IMR-90 (cell line): ENCODE measurements around the gene NCOA3. TPM values are rescaled to one million over a fixed set of nuclear protein-coding genes. Genes with fewer than 3 reads are reported as not detected.

Experiments used
- ATAC-seq: fragments of 200-7000 bp; cut with Tn5 transposase; 2 replicates; pipeline ENCODE4 v1.9.1; 2020; ENCODE audit warnings: low read depth, mild to moderate bottlenecking, moderate library complexity
- BruUV-seq: library from RNA; stranded (reverse); fragments of 400-500 nt; replicated peaks from 2 replicates; lab custom pipeline; 2021; lab: Mats Ljungman, UMichigan
- CTCF ChIA-PET: fragments of 300-600 bp; formaldehyde crosslinking; extraction: SDS; loops from one replicate; lab custom pipeline; 2021; ENCODE audit warnings: antibody characterized with exemption; lab: Yijun Ruan, JAX
- POLR2A ChIA-PET: fragments of 300-600 bp; sonication (Branson Sonifier 250); formaldehyde crosslinking; loops from one replicate; lab custom pipeline; 2022; ENCODE audit warnings: antibody characterized with exemption; ENCODE audit not compliant: unreplicated experiment; lab: Charles Lee
- DNase-seq: peaks from one replicate; pipeline ENCODE4 v3.0.0; 2013
- H2AFZ ChIP-seq: replicated peaks from 2 replicates; pipeline ENCODE3; 2013; ENCODE audit warnings: low read length, mild to moderate bottlenecking; ENCODE audit not compliant: poor library complexity
- H2AK5ac ChIP-seq: 2 replicates; pipeline ENCODE4 v1.6.1; 2013; ENCODE audit warnings: low read depth, low read length, inconsistent platforms
- H2AK9ac ChIP-seq: replicated peaks from 2 replicates; pipeline ENCODE3; 2013; ENCODE audit warnings: mild to moderate bottlenecking, low read depth, low read length, moderate library complexity; ENCODE audit not compliant: poor library complexity
- H2BK120ac ChIP-seq: 2 replicates; pipeline ENCODE4 v1.6.1; 2013; ENCODE audit warnings: low read depth, low read length, inconsistent platforms
- H2BK15ac ChIP-seq: 3 replicates; pipeline ENCODE4 v1.6.1; 2013; ENCODE audit warnings: low read depth, low read length, inconsistent platforms
- H2BK20ac ChIP-seq: 2 replicates; pipeline ENCODE4 v1.6.1; 2013; ENCODE audit warnings: low read depth, mild to moderate bottlenecking, inconsistent platforms, low read length, moderate library complexity
- H2BK5ac ChIP-seq: 2 replicates; pipeline ENCODE4 v1.6.1; 2013; ENCODE audit warnings: mild to moderate bottlenecking, low read depth, low read length, inconsistent platforms; ENCODE audit not compliant: poor library complexity, severe bottlenecking
- H3K14ac ChIP-seq: replicated peaks from 2 replicates; pipeline ENCODE4 v1.6.1; 2013; ENCODE audit warnings: low read depth, low read length, inconsistent platforms
- H3K18ac ChIP-seq: 2 replicates; pipeline ENCODE4 v1.6.1; 2013; ENCODE audit warnings: low read depth, low read length, control low read depth
- H3K23ac ChIP-seq: 2 replicates; pipeline ENCODE4 v1.6.1; 2013; ENCODE audit warnings: low read depth, low read length, inconsistent platforms
- H3K27ac ChIP-seq: 2 replicates; pipeline ENCODE4 v1.5.1; 2013; ENCODE audit warnings: mild to moderate bottlenecking, control low read depth, low read length; ENCODE audit not compliant: insufficient read depth
- H3K27me3 ChIP-seq: 2 replicates; pipeline ENCODE4 v1.6.1; 2013; ENCODE audit warnings: low read length; ENCODE audit not compliant: control insufficient read depth, insufficient read depth
- H3K36me3 ChIP-seq: 2 replicates; pipeline ENCODE4 v1.6.1; 2013; ENCODE audit warnings: low read length, mixed read lengths; ENCODE audit not compliant: control insufficient read depth, insufficient read depth
- H3K4ac ChIP-seq: 2 replicates; pipeline ENCODE4 v1.6.1; 2013; ENCODE audit warnings: low read depth, low read length, inconsistent platforms
- H3K4me1 ChIP-seq: 2 replicates; pipeline ENCODE4 v1.6.1; 2013; ENCODE audit warnings: low read length, mixed read lengths; ENCODE audit not compliant: control insufficient read depth, insufficient read depth
- H3K4me2 ChIP-seq: 2 replicates; pipeline ENCODE4 v1.6.1; 2013; ENCODE audit warnings: low read depth, mild to moderate bottlenecking, control low read depth, low read length, moderate library complexity
- H3K4me3 ChIP-seq: 2 replicates; pipeline ENCODE4 v1.5.1; 2013; ENCODE audit warnings: low read depth, mild to moderate bottlenecking, control low read depth, low read length, moderate library complexity; ENCODE audit not compliant: insufficient read depth
- H3K56ac ChIP-seq: 2 replicates; pipeline ENCODE4 v1.6.1; 2013; ENCODE audit warnings: low read length, inconsistent platforms; ENCODE audit not compliant: insufficient read depth; ENCODE audit errors: extremely low read depth
- H3K79me1 ChIP-seq, 2 experiments: 2 replicates each; pipeline ENCODE4 v1.6.1; 2013; ENCODE audit warnings: low read length in 2 of 2, inconsistent platforms in 1 of 2, low read depth in 1 of 2
- H3K9ac ChIP-seq: 2 replicates; pipeline ENCODE4 v1.6.1; 2013; ENCODE audit warnings: low read depth, low read length, control low read depth
- H3K9me1 ChIP-seq: 2 replicates; pipeline ENCODE4 v1.6.1; 2013; ENCODE audit warnings: low read length, inconsistent platforms; ENCODE audit not compliant: insufficient read depth
- H3K9me3 ChIP-seq: 2 replicates; pipeline ENCODE4 v1.6.1; 2013; ENCODE audit warnings: low read length; ENCODE audit not compliant: control insufficient read depth, insufficient read depth
- H4K20me1 ChIP-seq: 2 replicates; pipeline ENCODE4 v1.6.1; 2013; ENCODE audit warnings: low read length, inconsistent platforms; ENCODE audit not compliant: insufficient read depth
- H4K5ac ChIP-seq: 2 replicates; pipeline ENCODE4 v1.6.1; 2013; ENCODE audit warnings: mild to moderate bottlenecking, low read depth, low read length, control low read depth
- H4K8ac ChIP-seq, 2 experiments: 2 replicates each; pipeline ENCODE4 v1.6.1; 2013; ENCODE audit warnings: low read depth in 2 of 2, low read length in 2 of 2, control low read depth in 1 of 2, inconsistent platforms in 1 of 2
- H4K91ac ChIP-seq: 2 replicates; pipeline ENCODE4 v1.6.1; 2013; ENCODE audit warnings: low read depth, low read length, inconsistent platforms; ENCODE audit not compliant: insufficient read depth
- BHLHE40 ChIP-seq: fragments of 150-350 bp; IDR thresholded peaks from 2 replicates; pipeline ENCODE4 v1.6.1; 2016; ENCODE audit warnings: mild to moderate bottlenecking, low read depth, low read length
- FOS ChIP-seq: fragments of 150-350 bp; IDR thresholded peaks from 2 replicates; pipeline ENCODE4 v1.6.1; 2016; ENCODE audit warnings: low read depth, low read length
- MAZ ChIP-seq: IDR thresholded peaks from 2 replicates; pipeline ENCODE4 v1.6.1; 2012; ENCODE audit warnings: low read depth, mild to moderate bottlenecking, low read length, improper control_type of control experiment, moderate library complexity, borderline replicate concordance
- NFE2L2 ChIP-seq: fragments of 150-350 bp; IDR thresholded peaks from 2 replicates; pipeline ENCODE4 v1.6.1; 2016; ENCODE audit warnings: low read depth, mild to moderate bottlenecking, low read length
- RFX5 ChIP-seq: IDR thresholded peaks from 2 replicates; pipeline ENCODE4 v1.8.0; 2012; ENCODE audit warnings: low read depth, mild to moderate bottlenecking, low read length, moderate library complexity
- SMC3 ChIP-seq: fragments of 150-350 bp; IDR thresholded peaks from 2 replicates; pipeline ENCODE4 v1.6.1; 2016; ENCODE audit warnings: low read depth, mild to moderate bottlenecking, antibody characterized with exemption, low read length, moderate library complexity
- WGBS, 2 experiments: methylation state at CpG; one replicate each; pipeline versions ENCODE4 v1.1.5 to v1.1.7; 2013; ENCODE audit warnings: missing lambda C conversion rate in 2 of 2; ENCODE audit not compliant: insufficient read length in 1 of 2; ENCODE audit errors: extremely low coverage in 2 of 2; 5-methylcytosine and 5-hydroxymethylcytosine counted together
- dilution Hi-C: fragments of 300-500 bp; cut with HindIII; formaldehyde crosslinking; loops from one replicate; pipeline ENCODE4 v1.14.3; 2018; ENCODE audit warnings: low sequenced_read_pairs; ENCODE audit not compliant: unreplicated experiment
- in situ Hi-C: fragments of 300-500 bp; cut with MboI; formaldehyde crosslinking; loops from 3 replicates; pipeline ENCODE4 v1.14.3; 2019; ENCODE audit warnings: low sequenced_read_pairs, inconsistent platforms, mixed read lengths
- intact Hi-C: fragments of 100-400 bp; cut with micrococcal nuclease; formaldehyde crosslinking; loops from 2 replicates; pipeline ENCODE4 v1.10.0; 2022
- polyA plus RNA-seq, 3 experiments: library from polyadenylated mRNA; depleted of rRNA; stranded (reverse); fragments of >200 nt; gene quantifications; 2 replicates each; pipeline ENCODE4 v1.2.3, GENCODE V29; 2012; ENCODE audit warnings: low replicate concordance in 1 of 3
- total RNA-seq: library from RNA; depleted of rRNA; stranded (reverse); fragments of >200 nt; gene quantifications from 2 replicates; pipeline ENCODE4 v1.2.3, GENCODE V29; 2012

NCOA3 gene
- total and polyA plus RNA-seq, 2 of the 4 experiments (the other 2 are of a cell fraction): 8.8 to 29.0 TPM

DNA sequence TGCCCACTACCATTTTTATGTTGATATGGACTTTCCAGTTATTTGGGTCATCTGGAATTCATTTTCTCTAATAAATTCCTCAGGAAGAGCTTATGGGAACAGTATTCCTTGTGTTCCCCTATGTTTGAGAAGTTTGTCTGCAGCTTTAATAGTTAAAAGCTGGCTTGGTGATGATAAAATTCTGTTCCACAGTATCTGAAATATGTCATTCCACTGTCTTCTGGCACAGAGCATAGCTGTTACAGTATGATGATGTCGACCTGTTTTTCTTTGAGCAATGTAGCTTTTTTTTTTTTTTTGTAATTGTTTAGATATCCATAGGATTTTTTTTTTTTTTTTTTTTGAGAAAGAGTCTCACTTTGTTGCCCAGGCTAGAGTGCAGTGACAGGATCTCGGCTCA is 43.2 kb downstream of the NCOA3 start:
- Histone ChIP-seq H2AK5ac (peak overlapping the region; percentile 48; the same call in 1 of the 2 replicates), H3K4ac (no peak overlapping the region; the same call in 1 of the 2 replicates), H3K36me3 (no peaks in the 10 kb centered on the region), H2AK9ac (no peak overlapping the region), H2BK120ac (no peak overlapping the region), H2BK20ac (no peak overlapping the region), H3K4me1 (peaks cover 29% of the 10 kb centered on the region), H2BK15ac (no peak overlapping the region), H4K91ac (no peak overlapping the region), H3K9me1 (peaks cover 23% of the 10 kb centered on the region), H3K27ac (no peak overlapping the region), H4K8ac (no peak overlapping the region), H3K27me3 (no peaks in the 10 kb centered on the region), H3K9me3 (no peaks in the 10 kb centered on the region), H3K79me1 (peaks cover 36 to 69% of the 10 kb centered on the region in 2 experiments), H3K14ac (no peak overlapping the region), H3K4me3 (no peak overlapping the region), H2AFZ (no peak overlapping the region), H3K9ac (no peak overlapping the region), H4K5ac (no peak overlapping the region), H3K4me2 (no peak overlapping the region), H2BK5ac (peak overlapping the region; percentile 91), H3K56ac (no peak overlapping the region), H4K20me1 (peaks cover 14% of the 10 kb centered on the region), H3K23ac (no peak overlapping the region), H3K18ac (no peak overlapping the region)
- POLR2A ChIA-PET: interaction anchor here (0.6 kb wide), 2 partner anchors 28 to 153 kb away, joined by 4 read pairs; no protein-coding TSS in a partner anchor
- DNase-seq: peak; percentile 35
- in situ Hi-C loops: no loop called here
- TF ChIP-seq SMC3: no peak
- no peak for TF ChIP-seq MAZ
- TF ChIP-seq RFX5: no peak
- TF ChIP-seq BHLHE40: no peak
- no peak for TF ChIP-seq NFE2L2
- no peak for TF ChIP-seq FOS
- no peak for ATAC-seq
- intact Hi-C loops: no loop called here
- BruUV-seq: no TSS peak
- CTCF ChIA-PET: interaction anchor here (0.5 to 0.6 kb wide), 3 partner anchors 14 to 81 kb away, joined by 3 read pairs; no protein-coding TSS in a partner anchor
- dilution Hi-C loops: no loop called here
- no CpG with 5 or more reads among the region's 2 CpGs for WGBS, 2 experiments
